NB4 (cell line): ENCODE measurements around the gene MYO1B.

Source experiments
- CTCF ChIP-seq: IDR thresholded peaks from one replicate; pipeline ENCODE4 v1.5.1; 2012; ENCODE audit warnings: low read depth, low read length
- MAX ChIP-seq: IDR thresholded peaks from 2 replicates; pipeline ENCODE4 v1.6.1; 2011; ENCODE audit warnings: low read depth, low read length
- POLR2A ChIP-seq: IDR thresholded peaks from 2 replicates; pipeline ENCODE4 v1.6.1; 2011; ENCODE audit warnings: mild to moderate bottlenecking; ENCODE audit not compliant: insufficient read length; ENCODE audit errors: extremely low read depth

GRCh38 chr2:191402966-191403565 lies 157.9 kb downstream of the MYO1B start:
- no peak for TF ChIP-seq POLR2A
- TF ChIP-seq CTCF, result no peak
- no peak for TF ChIP-seq MAX
